Central memory CD4-positive, alpha-beta T cell (primary cell): ENCODE data around the gene TBC1D24.

Experiments used
- DNase-seq: peaks from one replicate; pipeline ENCODE4 v3.0.0; 2022

Gene TBC1D24

DNA sequence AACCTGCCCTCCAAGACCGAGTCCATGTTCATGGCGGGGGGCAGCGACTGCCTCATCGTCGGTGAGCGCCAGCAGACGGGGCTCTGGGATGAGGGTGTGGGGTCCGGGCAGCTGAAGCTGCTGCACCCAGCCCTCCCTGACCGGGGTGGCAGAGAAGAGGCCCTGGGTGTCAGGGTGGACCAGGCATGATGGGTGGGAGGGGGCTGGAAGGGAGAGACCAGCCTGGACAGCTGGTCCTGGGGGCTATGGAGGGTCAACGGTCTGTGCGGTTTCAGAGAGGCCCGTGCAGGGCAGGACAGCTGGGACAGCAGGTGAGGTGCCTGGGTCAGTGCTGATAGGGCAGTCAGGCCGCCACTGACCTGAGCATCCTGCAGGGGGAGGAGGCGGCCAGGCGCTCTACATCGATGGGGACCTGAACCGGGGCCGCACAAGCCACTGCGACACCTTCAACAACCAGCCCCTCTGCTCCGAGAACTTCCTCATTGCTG, 25.5 kb downstream of the TBC1D24 start:
- DNase-seq = no peak

DNA sequence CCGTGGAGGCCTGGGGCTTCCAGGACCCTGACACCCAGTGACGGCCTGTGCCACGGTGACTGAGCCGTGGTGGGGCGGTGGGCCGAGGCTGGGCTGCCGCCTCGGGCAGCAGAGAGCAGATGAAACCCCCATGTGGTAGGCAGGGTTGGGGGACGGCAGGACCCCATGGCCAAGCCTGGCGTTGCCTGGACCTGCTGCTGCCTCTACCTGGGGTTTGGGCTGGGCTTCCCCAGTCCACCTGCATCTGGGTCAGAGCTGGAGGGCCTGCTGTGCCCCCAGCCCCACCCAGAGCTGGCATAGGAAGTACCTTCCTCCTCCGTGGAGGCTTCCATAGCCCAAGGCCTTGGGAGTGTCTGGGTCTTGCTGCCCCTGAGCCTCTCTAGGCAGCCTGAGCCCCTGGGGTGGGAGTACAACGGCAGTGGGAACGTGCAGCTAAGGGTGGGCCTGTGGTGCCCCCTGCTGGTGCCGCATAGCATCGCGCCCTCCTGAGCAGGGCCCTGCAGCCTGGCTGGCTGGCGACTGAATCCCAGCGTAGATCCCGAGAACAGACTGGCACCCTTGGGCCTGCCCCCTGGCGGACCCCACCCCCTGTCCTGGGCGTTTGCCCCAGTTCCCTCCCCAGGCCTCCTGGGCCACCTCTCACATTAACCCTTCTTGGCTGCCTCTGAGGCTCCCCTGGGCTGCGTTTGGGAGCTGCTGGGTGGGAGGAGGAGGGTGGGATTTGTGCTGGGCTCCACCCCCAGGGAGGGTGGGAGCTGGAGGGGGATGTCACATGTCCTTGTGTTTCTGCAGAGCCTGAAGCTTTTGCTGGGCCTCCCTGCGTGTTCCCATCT, 26.2 kb downstream of the TBC1D24 start:
- peak; percentile 69 for DNase-seq

DNA sequence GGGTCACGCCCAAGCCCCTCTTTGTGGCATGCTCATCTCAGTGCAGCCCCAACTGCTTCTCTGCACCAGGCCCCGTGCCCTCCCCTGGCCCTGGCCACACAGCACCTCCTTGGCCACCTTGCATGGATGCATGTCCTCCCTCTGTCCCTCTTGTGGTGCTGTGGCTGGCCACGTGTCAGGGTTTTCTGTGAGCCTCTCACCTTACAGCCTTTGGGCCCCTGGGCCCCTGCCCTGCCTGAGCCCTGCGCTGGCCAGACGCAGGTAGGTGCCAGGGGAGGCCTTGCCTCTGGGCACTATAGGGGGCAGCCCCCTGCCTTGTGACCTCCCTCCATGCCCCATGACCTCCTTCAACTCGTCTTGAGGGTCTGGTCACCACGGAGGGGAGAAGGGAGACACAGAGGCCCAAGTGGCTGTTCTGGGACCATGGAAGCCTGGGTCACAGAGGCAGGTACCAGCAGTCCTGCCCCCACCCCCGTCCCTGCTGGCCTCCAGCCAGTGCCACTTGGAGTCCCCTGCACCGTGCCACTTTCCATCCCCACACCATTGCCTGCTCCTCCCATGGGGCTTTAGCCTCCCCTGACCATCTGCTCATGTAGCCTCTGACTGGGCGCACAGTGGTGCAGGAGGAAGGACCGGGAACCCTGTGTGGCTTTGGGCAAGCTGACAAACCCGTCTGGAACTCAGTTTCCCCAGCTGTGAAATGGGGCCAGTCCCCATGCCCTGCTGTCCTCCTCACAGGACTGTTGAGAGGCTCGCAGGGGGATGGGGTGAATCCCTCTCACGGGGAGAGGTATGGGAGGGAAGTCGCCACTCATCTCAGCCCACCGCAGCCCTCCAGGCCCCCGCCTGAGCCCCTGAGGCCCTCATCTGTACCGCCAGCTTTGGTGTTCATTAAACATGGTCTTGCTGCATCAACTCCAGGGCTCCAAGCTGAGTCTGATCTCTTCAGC, 27.3 kb downstream of the TBC1D24 start:
- no peak for DNase-seq

DNA sequence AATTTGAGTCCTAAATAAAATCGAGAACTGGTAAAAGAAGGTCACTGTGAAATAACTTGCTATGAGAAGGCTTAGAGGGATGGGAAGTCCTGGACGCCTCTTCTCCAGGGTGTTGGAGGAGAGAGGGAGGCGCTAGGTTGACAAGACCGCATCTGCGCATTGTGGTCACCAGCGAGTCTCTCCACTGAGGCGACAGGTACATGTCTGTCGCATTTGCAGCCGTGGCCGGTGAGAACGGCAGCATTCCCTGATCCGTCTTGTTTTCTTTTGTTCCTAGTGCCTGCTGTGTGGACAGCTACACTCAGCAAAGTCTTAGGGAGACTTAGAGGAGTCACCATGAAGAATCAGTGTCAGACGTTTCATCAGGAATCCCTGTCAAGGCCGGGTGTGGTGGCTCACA, 30.8 kb downstream of the TBC1D24 start:
- DNase-seq = no peak

DNA sequence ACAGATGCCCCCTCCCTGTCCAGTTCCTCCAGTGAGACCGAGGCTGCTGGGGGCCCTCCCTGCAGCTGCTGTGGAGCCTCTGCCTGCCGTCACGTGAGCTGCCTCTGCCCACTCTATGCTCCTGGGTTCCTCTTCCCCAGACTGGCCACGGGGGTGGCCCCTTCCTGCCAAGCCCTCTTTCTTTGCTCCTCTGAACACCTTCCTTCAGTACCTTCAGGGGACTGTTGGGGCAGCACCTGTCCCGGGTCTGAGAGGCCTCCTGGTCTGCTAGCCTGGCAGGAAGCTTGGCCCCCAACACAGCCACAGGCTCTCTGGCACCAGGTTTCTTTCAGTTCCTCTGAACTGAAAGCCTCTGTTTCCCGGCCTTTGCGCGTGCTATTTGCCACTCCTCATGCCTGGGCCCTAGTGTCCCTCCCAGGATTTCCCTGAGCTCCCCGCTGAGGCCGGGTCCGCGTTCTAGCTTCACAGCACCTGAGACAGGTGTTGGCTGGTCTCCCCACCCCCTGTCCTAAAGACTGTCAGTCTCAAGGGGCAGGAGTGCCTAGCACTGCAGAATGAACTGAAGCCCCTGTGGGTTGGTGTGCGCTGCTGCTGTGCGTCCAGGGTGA, 32.2 kb downstream of the TBC1D24 start:
- no peak for DNase-seq

- no peak for DNase-seq
These were observed 32.7 kb downstream of the TBC1D24 start for GRCh38 chr16:2507665-2508064.

- no peak for DNase-seq
These were observed 33.9 kb downstream of the TBC1D24 start for GRCh38 chr16:2508722-2509400.

DNA sequence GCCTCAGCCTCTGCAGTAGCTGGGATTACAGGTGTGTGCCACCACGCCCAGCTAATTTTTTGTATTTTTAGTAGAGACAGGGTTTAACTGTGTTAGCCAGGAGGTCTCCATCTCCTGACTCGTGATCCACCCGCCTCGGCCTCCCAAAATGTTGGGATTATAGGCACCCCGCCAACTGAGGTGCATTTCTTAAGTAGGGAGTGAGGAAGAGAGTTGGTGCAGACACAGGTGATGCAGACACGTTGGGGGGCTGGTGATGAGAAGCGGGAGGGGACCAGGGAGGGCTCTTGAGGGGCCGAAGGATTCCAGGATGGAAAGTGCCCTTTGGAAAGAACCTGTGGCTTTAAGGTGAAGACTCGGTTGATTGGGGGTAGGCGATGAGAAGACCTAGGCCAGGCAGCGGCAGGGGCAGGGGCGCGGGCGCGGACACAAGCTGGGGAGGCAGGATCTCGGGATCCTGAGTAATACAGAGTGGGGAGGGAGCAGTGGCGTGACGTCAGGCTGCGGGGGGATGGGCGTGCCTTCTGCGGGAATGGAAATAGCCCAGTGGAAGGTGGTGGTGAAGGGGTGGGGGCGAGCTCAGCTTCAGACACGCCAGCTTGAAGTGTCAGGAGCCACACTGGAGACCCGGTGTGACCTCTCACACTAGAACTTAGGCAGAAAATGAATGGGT, 36.3 kb downstream of the TBC1D24 start:
- DNase-seq = no peak

- DNase-seq = no peak
These were observed 37.2 kb downstream of the TBC1D24 start for GRCh38 chr16:2511996-2512734.

DNA sequence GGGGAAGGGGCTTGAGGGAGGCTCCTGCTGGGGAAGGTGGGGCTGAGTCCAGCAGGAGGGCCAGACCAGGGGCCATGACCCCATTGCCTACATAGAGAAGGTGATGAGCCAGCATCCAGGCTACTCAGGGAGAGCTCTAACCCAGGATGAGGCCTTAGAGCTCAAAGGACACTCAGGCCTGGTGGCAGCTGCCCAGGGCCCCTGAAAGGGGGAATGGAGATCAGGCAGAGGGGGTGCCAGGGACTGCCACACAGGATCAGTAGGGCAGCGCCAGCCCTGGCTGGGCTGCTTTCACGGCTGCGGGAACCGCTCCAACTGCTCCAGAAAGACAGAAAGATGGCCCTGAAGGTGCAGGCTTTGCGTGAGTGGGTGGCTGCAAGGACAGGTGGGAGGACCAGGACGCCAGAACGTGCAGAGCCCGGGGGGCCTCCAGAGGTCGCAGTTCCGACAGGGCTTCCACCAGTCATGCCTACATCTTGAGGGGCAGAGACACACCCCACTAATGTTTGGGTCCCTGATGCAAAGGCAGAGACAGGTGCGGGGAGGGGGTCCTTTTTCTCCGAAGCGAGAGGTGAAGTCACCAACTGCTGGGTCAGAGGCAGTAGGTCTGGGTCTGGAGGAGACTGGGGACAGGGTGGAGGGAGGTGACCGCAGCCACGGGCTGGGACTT, 37.9 kb downstream of the TBC1D24 start:
- no peak for DNase-seq

DNA sequence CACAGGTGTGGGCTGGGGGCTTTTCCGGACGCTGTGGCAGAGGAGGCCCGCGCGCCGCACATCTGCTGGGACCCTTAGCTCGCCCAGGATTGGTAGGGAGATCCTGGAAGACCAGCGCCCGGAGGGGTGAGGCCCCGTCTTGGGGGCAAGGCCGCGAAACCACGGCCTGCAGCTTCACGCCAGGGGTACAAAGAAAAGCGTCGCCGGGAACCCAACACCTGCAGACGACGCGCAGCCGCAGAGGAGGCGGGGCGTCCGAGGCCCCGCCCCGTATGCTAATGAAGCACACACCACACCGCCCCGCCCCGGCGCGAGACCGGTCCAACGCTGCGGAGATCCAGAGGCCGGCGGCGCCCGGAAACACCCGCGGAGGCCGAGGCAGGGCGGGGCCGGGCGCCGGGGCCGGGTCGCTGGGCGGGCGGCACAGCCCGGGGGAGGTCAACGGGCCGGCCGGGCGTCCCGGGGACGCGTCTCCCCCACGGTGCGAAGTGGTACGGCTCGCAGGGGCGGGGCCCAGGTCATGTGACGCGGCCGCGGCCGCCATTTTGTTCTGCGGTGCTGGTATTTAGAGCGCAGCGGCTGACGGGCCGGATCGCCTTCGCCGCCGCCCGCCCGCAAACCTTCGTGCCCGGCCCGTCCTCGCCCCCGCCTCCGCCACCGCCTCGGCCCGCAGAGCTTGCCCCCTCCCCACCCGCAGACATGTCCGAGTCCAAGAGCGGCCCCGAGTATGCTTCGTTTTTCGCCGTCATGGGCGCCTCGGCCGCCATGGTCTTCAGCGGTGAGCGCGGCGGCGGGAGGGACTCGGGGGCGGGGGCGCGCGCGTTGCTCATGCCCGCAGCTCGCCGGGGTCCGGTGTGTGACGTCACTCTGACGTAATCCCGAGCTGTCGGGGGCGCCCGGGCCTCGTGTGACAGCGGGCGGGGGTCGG, 38.7 kb downstream of the TBC1D24 start, which contains the start of gene ATP6V0C:
TSS of gene ATP6V0C (plus strand) at position 548 of the 928 bp plus-strand sequence. CDS start at position 700, 152 bp downstream.
- peak; percentile 91 for DNase-seq

GRCh38 chr16:2514333-2515179, 39.6 kb downstream of the TBC1D24 start:
- peak; percentile 42 for DNase-seq

DNA sequence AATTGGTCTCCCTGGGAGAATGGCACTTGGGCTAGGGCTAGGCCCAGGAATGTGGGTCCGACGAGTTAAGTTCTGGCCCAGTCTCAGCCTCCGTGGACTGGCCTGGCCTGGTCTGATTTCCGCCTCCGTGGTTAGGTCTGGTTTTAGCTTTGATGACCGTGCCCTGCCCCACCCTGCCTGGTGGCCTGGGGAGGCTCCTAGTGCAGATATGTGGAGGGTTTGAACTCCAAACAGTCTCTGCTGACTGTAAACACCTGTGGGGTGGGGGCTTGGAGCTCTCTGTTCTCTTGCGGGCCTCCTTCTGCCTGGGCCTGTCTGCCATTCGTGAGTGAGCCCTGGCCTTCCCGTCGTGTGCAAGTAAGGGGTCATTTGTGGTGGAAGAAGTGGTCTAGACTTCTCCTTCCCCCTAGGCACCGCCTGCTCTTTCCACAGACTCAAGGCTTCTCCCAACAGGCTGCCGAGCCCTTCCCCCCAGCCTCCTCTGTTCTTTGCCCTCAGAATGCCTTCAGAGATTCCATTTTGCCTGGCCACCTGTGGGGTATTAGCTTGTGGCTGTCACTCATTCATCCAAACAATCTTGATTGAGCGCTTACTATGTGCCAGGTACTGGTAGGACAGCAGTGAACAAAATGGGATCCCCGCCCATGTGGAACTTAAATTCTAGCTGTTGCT, 40.4 kb downstream of the TBC1D24 start:
- no peak for DNase-seq

- no peak for DNase-seq
These were observed 41.7 kb downstream of the TBC1D24 start for GRCh38 chr16:2516391-2517240.

GRCh38 chr16:2517954-2518605, 43.2 kb downstream of the TBC1D24 start:
- no peak for DNase-seq
